ENCODE measurements around the gene COL17A1.

- TF ChIP-seq CTCF (IDR thresholded peaks at IDR 0.05 in 4 of 5, conservative IDR thresholded peaks at IDR 0.05 in 1 of 5) = no peak
- TF ChIP-seq POLR2A (IDR thresholded peaks at IDR 0.05) = no peak
Measured at GRCh38 chr10:103995134-103995533, 90.5 kb downstream of the COL17A1 start.
